ENCODE measurements around the gene AQP7.

The AQP7 gene

DNA sequence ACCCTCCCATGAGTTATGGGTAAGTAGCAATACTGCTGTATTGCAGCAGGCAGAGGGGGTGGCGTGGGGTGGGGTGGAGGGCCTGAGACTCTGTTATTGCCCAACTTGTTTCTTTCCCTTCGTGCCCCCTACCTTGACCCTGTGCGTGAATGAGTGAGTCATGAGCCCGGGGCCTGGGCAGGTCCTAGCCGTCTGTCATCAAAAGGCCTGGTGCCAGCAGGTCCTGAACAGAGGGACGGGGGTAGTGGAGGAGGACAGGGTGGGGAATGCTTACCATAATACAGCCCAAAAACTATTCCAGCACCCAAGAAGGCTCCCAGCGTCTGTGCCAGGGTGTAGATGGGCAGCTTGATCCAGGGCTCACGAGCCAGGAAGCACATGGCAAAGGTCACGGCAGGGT, 40.7 kb upstream of the AQP7 start:
- no peak for DNase-seq
- no peak overlapping the region for H3K4me3 ChIP-seq (ENCODE audit: insufficient read depth, low read depth, low read length, poor library complexity, severe bottlenecking)
- no peaks in the 10 kb centered on the region for H3K9me3 ChIP-seq (ENCODE audit: control insufficient read depth, low read length)
- H3K27ac ChIP-seq (ENCODE audit: insufficient read depth, low read length, poor library complexity, severe bottlenecking) = peak overlapping the region; percentile 8
- H3K4me1 ChIP-seq (ENCODE audit: control insufficient read depth, insufficient read depth, low read length, poor library complexity, severe bottlenecking) = peaks cover 35% of the 10 kb centered on the region
- H3K27me3 ChIP-seq (replicated peaks; ENCODE audit: control insufficient read depth, insufficient read depth, low read length, poor library complexity, severe bottlenecking) = no peaks in the 10 kb centered on the region
- peaks cover 31% of the 10 kb centered on the region for H3K36me3 ChIP-seq (ENCODE audit: control insufficient read depth, insufficient read depth, low read length)

DNA sequence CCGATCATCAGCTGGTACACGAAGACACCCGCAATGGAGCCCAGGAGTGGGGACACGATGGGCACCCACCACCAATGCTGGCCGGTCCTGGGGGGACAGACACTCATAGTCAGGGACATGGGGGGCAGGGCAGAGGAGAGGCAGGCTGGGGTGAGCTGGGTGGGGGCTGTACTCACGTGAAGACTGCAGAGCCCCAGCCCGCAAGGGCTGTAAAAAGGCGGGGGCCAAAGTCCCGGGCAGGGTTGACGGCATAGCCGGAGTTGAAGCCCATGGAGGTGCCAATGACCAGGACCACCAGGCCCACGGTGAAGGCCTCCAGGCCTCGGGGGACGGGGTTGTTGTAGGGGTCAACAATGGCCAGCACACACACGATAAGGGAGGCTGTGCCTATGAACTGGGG, 39.8 kb upstream of the AQP7 start:
- Histone ChIP-seq H3K4me3 (ENCODE audit: insufficient read depth, low read depth, low read length, poor library complexity, severe bottlenecking) (no peak overlapping the region), H3K27ac (ENCODE audit: insufficient read depth, low read length, poor library complexity, severe bottlenecking) (peak overlapping the region; percentile 3), H3K4me1 (ENCODE audit: control insufficient read depth, insufficient read depth, low read length, poor library complexity, severe bottlenecking) (peaks cover 29% of the 10 kb centered on the region), H3K36me3 (ENCODE audit: control insufficient read depth, insufficient read depth, low read length) (peaks cover 31% of the 10 kb centered on the region), H3K9me3 (ENCODE audit: control insufficient read depth, low read length) (no peaks in the 10 kb centered on the region), H3K27me3 (replicated peaks; ENCODE audit: control insufficient read depth, insufficient read depth, low read length, poor library complexity, severe bottlenecking) (no peaks in the 10 kb centered on the region)
- DNase-seq = no peak

DNA sequence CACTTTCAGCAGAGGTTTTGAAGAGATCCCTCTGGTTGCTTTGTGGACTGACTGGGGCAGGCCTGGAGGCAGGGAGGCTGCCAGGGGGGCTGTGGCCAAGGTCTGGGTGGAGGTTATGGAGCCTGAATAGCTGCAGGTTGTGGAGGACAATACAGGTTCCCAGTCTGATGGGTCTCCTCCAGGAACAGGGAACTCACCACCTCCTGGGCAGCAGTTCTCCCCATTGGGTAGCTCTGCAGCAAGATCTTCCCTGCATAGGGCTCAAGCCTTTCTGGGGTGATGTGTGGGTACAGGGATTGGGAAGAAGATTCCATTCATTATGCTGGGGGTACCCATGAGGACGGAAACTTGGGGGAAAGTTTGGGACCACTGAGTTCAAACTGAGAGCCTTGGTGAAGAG, 38.2 kb upstream of the AQP7 start:
- H3K4me1 ChIP-seq (ENCODE audit: control insufficient read depth, insufficient read depth, low read length, poor library complexity, severe bottlenecking) = peaks cover 21% of the 10 kb centered on the region
- H3K9me3 ChIP-seq (ENCODE audit: control insufficient read depth, low read length) = no peaks in the 10 kb centered on the region
- H3K4me3 ChIP-seq (ENCODE audit: insufficient read depth, low read depth, low read length, poor library complexity, severe bottlenecking) = no peak overlapping the region
- H3K27me3 ChIP-seq (replicated peaks; ENCODE audit: control insufficient read depth, insufficient read depth, low read length, poor library complexity, severe bottlenecking) = no peaks in the 10 kb centered on the region
- DNase-seq = no peak
- no peak overlapping the region for H3K27ac ChIP-seq (ENCODE audit: insufficient read depth, low read length, poor library complexity, severe bottlenecking)
- peaks cover 31% of the 10 kb centered on the region for H3K36me3 ChIP-seq (ENCODE audit: control insufficient read depth, insufficient read depth, low read length)

GRCh38 chr9:33440204-33440603, 37.8 kb upstream of the AQP7 start:
- Histone ChIP-seq H3K36me3 (ENCODE audit: control insufficient read depth, insufficient read depth, low read length) (peaks cover 31% of the 10 kb centered on the region), H3K4me3 (ENCODE audit: insufficient read depth, low read depth, low read length, poor library complexity, severe bottlenecking) (no peak overlapping the region), H3K27me3 (replicated peaks; ENCODE audit: control insufficient read depth, insufficient read depth, low read length, poor library complexity, severe bottlenecking) (no peaks in the 10 kb centered on the region), H3K4me1 (ENCODE audit: control insufficient read depth, insufficient read depth, low read length, poor library complexity, severe bottlenecking) (peaks cover 17% of the 10 kb centered on the region), H3K9me3 (ENCODE audit: control insufficient read depth, low read length) (no peaks in the 10 kb centered on the region), H3K27ac (ENCODE audit: insufficient read depth, low read length, poor library complexity, severe bottlenecking) (no peak overlapping the region)
- no peak for DNase-seq

GRCh38 chr9:33439731-33440130, 37.4 kb upstream of the AQP7 start:
- no peak overlapping the region for H3K4me3 ChIP-seq (ENCODE audit: insufficient read depth, low read depth, low read length, poor library complexity, severe bottlenecking)
- DNase-seq = no peak
- H3K36me3 ChIP-seq (ENCODE audit: control insufficient read depth, insufficient read depth, low read length) = peaks cover 31% of the 10 kb centered on the region
- H3K27me3 ChIP-seq (replicated peaks; ENCODE audit: control insufficient read depth, insufficient read depth, low read length, poor library complexity, severe bottlenecking) = no peaks in the 10 kb centered on the region
- peaks cover 13% of the 10 kb centered on the region for H3K4me1 ChIP-seq (ENCODE audit: control insufficient read depth, insufficient read depth, low read length, poor library complexity, severe bottlenecking)
- no peaks in the 10 kb centered on the region for H3K9me3 ChIP-seq (ENCODE audit: control insufficient read depth, low read length)
- H3K27ac ChIP-seq (ENCODE audit: insufficient read depth, low read length, poor library complexity, severe bottlenecking) = no peak overlapping the region

- H3K9me3 ChIP-seq (ENCODE audit: control insufficient read depth, low read length) = no peaks in the 10 kb centered on the region
- no peak overlapping the region for H3K27ac ChIP-seq (ENCODE audit: insufficient read depth, low read length, poor library complexity, severe bottlenecking)
Measured at GRCh38 chr9:33438926-33439680, 36.7 kb upstream of the AQP7 start.

GRCh38 chr9:33437898-33438297, 35.5 kb upstream of the AQP7 start:
- H3K27me3 ChIP-seq (replicated peaks; ENCODE audit: control insufficient read depth, insufficient read depth, low read length, poor library complexity, severe bottlenecking) = no peaks in the 10 kb centered on the region
- no peak overlapping the region for H3K4me3 ChIP-seq (ENCODE audit: insufficient read depth, low read depth, low read length, poor library complexity, severe bottlenecking)
- peaks cover 21% of the 10 kb centered on the region for H3K36me3 ChIP-seq (ENCODE audit: control insufficient read depth, insufficient read depth, low read length)
- no peak for DNase-seq
- no peaks in the 10 kb centered on the region for H3K9me3 ChIP-seq (ENCODE audit: control insufficient read depth, low read length)
- no peak overlapping the region for H3K27ac ChIP-seq (ENCODE audit: insufficient read depth, low read length, poor library complexity, severe bottlenecking)
- no peaks in the 10 kb centered on the region for H3K4me1 ChIP-seq (ENCODE audit: control insufficient read depth, insufficient read depth, low read length, poor library complexity, severe bottlenecking)

More at GRCh38 chr9:33438926-33439680, 36.7 kb upstream of the AQP7 start:
- Histone ChIP-seq H3K27me3 (replicated peaks; ENCODE audit: control insufficient read depth, insufficient read depth, low read length, poor library complexity, severe bottlenecking) (no peaks in the 10 kb centered on the region), H3K4me3 (ENCODE audit: insufficient read depth, low read depth, low read length, poor library complexity, severe bottlenecking) (no peak overlapping the region), H3K4me1 (ENCODE audit: control insufficient read depth, insufficient read depth, low read length, poor library complexity, severe bottlenecking) (peaks cover 7% of the 10 kb centered on the region), H3K36me3 (ENCODE audit: control insufficient read depth, insufficient read depth, low read length) (peaks cover 31% of the 10 kb centered on the region)
- DNase-seq = no peak

DNA sequence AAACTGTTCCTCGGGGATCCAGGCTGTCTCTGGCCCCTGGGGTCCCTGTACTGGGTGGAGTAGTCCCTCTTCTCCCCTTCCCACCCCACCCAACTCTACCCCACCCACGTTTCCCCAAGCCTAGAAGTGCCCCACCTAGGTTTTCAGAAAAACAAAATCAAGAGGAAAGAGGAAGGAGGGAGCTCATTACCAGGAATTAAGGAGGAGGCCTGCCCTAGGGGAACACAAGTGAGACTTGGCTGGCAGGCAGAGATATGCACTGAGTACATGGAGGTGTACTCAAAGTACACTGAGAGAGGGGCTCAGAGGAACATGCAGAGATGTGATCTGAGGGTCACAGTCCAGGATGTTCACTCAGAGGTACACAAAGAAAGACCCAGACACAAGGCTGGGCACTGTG, 34.8 kb upstream of the AQP7 start:
- H3K4me3 ChIP-seq (ENCODE audit: insufficient read depth, low read depth, low read length, poor library complexity, severe bottlenecking) = no peak overlapping the region
- H3K4me1 ChIP-seq (ENCODE audit: control insufficient read depth, insufficient read depth, low read length, poor library complexity, severe bottlenecking) = no peaks in the 10 kb centered on the region
- no peak overlapping the region for H3K27ac ChIP-seq (ENCODE audit: insufficient read depth, low read length, poor library complexity, severe bottlenecking)
- no peaks in the 10 kb centered on the region for H3K27me3 ChIP-seq (replicated peaks; ENCODE audit: control insufficient read depth, insufficient read depth, low read length, poor library complexity, severe bottlenecking)
- H3K36me3 ChIP-seq (ENCODE audit: control insufficient read depth, insufficient read depth, low read length) = peaks cover 14% of the 10 kb centered on the region
- DNase-seq = no peak
- no peaks in the 10 kb centered on the region for H3K9me3 ChIP-seq (ENCODE audit: control insufficient read depth, low read length)

GRCh38 chr9:33436445-33436844, 34.1 kb upstream of the AQP7 start:
- Histone ChIP-seq H3K4me1 (ENCODE audit: control insufficient read depth, insufficient read depth, low read length, poor library complexity, severe bottlenecking) (no peaks in the 10 kb centered on the region), H3K27me3 (replicated peaks; ENCODE audit: control insufficient read depth, insufficient read depth, low read length, poor library complexity, severe bottlenecking) (no peaks in the 10 kb centered on the region), H3K27ac (ENCODE audit: insufficient read depth, low read length, poor library complexity, severe bottlenecking) (no peak overlapping the region), H3K4me3 (ENCODE audit: insufficient read depth, low read depth, low read length, poor library complexity, severe bottlenecking) (no peak overlapping the region), H3K9me3 (ENCODE audit: control insufficient read depth, low read length) (no peaks in the 10 kb centered on the region), H3K36me3 (ENCODE audit: control insufficient read depth, insufficient read depth, low read length) (peaks cover 6% of the 10 kb centered on the region)
- no peak for DNase-seq

GRCh38 chr9:33435821-33436277, 33.5 kb upstream of the AQP7 start:
- no peaks in the 10 kb centered on the region for H3K4me1 ChIP-seq (ENCODE audit: control insufficient read depth, insufficient read depth, low read length, poor library complexity, severe bottlenecking)
- no peaks in the 10 kb centered on the region for H3K9me3 ChIP-seq (ENCODE audit: control insufficient read depth, low read length)
- DNase-seq = no peak
- H3K27ac ChIP-seq (ENCODE audit: insufficient read depth, low read length, poor library complexity, severe bottlenecking) = no peak overlapping the region
- no peaks in the 10 kb centered on the region for H3K27me3 ChIP-seq (replicated peaks; ENCODE audit: control insufficient read depth, insufficient read depth, low read length, poor library complexity, severe bottlenecking)
- H3K4me3 ChIP-seq (ENCODE audit: insufficient read depth, low read depth, low read length, poor library complexity, severe bottlenecking) = no peak overlapping the region
- H3K36me3 ChIP-seq (ENCODE audit: control insufficient read depth, insufficient read depth, low read length) = peaks cover 3% of the 10 kb centered on the region

Measured in effector memory CD4-positive, alpha-beta T cell (primary cell).